GM21528 (cell line): ENCODE results near the gene MICAL2.

ENCODE experiments used
- ATAC-seq: cut with Tn5 transposase; IDR thresholded peaks from one replicate; pipeline ENCODE4 v1.9.1; 2021; ENCODE audit warnings: mild to moderate bottlenecking, moderate library complexity; ENCODE audit not compliant: unreplicated experiment, low FRiP score

The MICAL2 gene

DNA sequence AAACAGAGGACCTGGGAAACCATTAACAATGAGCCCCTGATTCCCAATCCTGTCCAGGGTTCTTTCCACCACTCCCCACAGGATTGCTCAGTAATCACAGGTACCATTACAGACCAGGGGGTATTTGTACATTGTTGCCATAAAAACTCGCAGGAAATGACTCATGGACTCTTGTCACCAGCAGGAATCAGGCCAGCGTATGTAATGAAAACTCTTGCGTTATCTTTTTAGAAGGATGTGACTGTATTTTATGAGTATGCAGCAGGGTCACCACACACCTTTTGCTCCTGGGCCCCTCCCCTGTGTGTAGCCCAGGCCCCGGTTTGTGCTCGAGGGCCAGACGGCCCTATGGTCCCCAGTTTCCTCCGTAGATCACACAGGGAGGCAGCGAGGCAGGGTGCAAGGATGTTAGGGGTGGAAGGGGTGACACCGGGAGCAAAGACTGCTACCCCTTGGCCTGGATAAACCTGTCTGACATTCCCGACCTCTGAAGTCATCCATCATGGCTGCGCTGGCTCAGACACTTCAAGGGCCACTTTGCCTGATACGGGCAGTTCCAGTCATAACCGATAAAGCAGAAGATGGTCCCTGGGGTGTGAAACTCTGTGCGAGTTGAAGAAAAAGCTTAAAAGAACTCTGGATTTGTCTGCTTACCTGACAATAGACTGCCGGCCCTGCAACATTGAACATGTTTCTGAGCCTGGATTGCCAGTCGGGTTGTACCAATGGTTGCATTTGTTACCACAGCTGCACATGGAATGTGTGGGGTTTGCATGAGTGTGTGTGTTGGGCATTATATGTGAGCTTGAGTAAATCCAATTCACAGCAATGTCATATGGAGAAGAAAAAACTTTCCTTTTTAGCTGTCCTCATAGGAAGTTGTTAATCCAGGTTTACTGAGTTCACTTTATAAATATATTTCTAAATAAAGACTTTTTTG, 56.9 kb downstream of the MICAL2 start:
- ATAC-seq = no peak

DNA sequence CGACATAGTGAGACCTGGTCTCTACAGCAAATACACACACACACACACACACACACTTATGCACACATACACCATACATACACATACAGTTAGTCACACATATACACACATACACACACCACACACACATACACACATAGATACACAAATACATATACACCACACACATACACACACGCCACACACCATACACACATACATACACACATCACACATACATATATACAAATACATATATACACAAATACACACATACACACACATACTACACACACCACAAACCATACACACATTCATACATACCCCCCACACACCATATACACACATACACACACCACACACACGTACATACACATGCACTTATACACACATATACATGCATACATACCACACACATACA, 57.7 kb downstream of the MICAL2 start:
- no peak for ATAC-seq

DNA sequence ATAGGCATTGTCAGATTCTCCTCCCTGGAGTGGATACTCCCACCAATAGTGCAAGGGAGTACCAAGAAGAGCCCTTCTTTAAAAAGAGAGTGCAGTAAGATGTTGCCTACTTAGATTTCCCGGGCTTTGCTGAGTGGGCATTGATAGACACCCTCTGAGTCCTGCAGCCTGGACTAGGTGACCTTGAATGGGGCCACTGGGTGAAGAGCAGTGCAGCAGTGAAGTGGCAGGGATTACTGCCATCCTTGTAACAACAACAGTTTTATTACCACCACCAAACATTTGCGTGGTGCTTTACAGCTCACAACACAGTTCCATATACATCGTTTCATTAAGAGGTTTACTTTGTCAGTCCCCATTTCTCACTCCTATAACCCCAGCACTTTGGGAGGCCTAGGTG, 59.4 kb downstream of the MICAL2 start:
- ATAC-seq = no peak

DNA sequence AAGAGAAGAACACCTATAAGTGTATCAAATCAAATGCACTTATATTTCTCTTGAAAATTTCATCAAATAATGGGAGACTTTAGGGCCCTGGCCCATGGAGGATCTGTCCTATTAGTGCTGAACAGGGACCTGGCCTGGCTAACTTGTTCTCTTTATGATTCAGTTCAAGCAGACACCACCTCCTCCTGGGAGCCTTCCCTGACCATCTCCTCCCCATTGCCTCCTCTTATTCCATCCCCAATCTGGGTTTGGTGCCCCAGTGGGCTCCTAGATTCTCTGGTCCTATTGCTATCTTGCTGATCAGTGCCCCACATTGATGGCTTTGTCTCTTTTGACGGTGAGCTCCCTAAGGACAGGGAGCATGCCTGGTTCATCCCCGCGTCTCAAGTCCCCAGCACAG, 60.1 kb downstream of the MICAL2 start:
- no peak for ATAC-seq

DNA sequence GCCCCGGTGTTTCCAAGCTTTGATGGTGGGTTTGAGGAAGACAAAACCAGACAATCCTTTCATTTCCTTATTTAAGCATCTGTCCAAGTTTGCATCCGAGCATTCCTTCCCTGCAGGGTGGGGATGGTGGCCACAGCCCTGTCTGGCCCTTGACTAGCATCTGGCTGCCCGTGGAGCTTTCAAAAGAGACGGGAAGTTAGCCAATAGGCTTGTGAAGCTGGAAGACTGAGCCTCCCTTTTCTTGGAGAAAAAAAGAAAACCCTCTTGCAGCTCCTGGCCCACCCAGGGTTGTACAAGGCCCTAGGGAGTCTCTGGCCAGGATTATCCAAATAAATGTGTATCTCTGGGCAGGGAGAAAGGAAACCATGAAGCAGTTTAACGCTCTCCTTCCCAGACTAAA, 60.6 kb downstream of the MICAL2 start:
- no peak for ATAC-seq

GRCh38 chr11:12171921-12172320, 61.5 kb downstream of the MICAL2 start:
- no peak for ATAC-seq

DNA sequence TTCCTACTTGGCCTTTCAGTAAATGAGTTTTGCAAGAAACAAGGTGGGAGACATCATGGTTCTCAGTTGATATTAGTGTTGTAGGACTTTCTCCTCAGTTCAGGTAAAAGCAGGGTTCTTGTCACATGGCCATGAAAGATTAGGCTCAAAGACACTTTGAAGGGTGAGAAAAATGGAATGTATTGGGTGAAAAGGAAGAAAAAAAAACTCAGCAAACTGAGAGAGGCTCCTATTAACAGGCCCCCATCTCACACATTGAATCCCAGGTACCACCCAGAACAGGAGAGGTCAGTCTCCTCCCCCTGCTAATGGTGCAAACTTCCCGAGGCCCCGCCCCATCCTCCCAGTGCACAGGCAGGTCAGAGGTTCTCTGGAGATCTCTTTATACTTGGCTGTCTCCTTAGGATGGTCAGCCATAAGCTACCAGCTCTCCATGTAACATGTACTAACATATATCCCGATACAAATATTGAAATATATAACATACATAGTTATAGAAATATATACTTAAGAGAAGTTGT, 62.2 kb downstream of the MICAL2 start:
- no peak for ATAC-seq

DNA sequence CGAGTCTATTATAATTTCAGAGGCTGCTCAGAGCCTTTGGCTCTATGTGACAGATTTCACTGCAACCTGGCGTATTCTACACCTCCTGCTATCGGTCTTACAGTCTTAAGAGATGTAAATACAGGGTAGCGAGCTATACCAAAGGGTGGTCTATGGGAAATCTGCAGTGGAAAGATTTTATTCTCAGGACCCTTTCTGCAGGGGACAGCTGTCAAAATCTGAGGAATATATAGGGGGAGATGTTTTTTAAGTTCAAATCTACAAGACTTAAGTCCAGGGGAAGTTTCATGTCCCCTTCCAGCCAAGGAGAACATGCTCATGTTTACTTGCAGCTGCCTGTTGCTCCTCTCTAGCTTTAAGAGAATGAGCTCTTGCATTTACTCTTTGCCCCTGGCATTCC, 62.7 kb downstream of the MICAL2 start:
- ATAC-seq = no peak

DNA sequence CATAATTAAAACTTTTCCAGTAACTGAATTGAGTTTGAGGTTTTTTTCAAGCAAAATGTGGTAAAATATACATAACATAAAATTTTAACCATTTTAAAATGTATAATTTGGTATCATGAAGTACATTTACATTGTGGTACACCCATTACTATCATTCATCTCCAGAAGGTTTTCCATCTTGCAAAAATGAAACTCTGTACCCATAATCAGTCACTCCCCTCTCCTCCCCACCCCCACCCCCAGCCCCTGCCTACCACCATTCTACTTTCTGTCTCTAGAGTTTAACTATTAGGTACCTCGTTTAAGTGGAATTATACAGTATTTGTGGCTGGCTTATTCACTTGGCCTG, 63.7 kb downstream of the MICAL2 start:
- peak; percentile 42 for ATAC-seq

- ATAC-seq = peak; percentile 76
Observed at GRCh38 chr11:12174477-12175143, 64.2 kb downstream of the MICAL2 start.

GRCh38 chr11:12175694-12176241, 65.4 kb downstream of the MICAL2 start:
- no peak for ATAC-seq

- no peak for ATAC-seq
Observed at GRCh38 chr11:12176410-12176809, 66.0 kb downstream of the MICAL2 start.

- ATAC-seq = no peak
Observed at GRCh38 chr11:12177739-12178338, 67.4 kb downstream of the MICAL2 start.

DNA sequence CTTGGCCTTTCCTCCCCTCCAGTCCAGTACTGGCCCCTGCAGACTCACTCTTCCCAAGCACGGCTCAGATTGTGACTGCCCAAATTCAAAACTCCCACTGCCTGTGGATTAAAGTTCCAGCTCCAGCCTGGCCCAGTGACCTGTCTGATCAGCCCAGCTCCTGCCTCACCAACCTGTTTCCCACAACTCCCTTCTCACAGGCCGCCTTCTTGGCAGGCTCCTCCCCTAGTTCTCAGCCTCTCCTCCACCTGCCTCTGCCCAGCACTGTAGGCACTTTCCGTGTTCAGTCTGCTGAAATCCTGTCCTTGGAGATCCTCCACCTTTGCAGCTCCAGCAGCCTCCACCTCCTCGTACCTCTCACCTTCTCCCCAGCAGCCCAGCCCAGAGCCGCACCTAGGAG, 68.6 kb downstream of the MICAL2 start:
- no peak for ATAC-seq

DNA sequence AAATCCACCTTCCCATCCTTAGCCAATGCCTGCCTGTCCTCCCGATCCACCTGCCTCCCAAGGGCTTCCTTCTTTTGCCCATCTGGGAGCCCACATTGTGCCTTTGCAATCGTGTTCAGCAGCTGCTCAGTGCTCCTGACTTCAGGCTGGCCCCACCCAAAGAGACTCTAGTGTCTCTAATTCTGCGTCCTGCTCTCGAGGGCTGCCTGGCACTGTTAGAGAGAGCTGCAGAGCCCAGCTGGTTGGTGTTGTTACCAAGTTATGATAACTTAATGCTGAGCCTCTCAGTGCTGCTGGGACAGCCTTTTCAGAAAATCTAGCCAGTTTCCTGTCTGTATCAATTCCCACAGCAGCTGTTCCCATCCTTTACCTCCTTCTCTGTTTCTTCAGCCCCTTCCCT, 69.1 kb downstream of the MICAL2 start:
- no peak for ATAC-seq

- ATAC-seq = no peak
Observed at GRCh38 chr11:12180257-12181205, 70.1 kb downstream of the MICAL2 start.

DNA sequence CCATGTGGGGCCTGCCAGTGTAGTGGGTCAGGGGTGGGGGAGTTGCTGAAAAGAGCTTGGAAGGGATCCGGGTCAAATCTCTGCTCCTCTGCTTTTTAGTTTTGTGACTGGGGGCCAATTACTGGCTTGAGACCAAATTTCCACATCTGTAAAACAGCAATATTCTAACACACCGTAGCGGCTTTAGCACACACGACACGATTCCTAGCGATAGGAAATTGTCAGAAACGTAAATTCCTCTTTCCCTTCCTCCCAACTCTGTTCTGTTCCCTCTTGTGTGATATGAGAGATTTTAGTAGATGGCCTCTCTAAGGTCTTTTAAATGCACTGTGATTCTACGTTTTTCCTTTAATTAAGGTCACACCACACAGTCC, 71.9 kb downstream of the MICAL2 start:
- no peak for ATAC-seq

- ATAC-seq = no peak
Observed at GRCh38 chr11:12182676-12183541, 72.5 kb downstream of the MICAL2 start.
